Tibial nerve (tissue), 4 donors: Measurements from ENCODE around the gene KCNQ1. TPM values are rescaled to one million over a fixed set of nuclear protein-coding genes. Genes with fewer than 3 reads are reported as not detected.

ENCODE experiments used
- DNase-seq, 2 donors: peaks; one replicate each; pipeline ENCODE4 v3.0.0-alpha.2; 2019; ENCODE audit warnings: low spot score in 2 of 2
- H3K27ac ChIP-seq, 4 donors: fragments of 200-600 bp; sonication (generic) in 3 of 4; one replicate each; pipeline ENCODE4 v1.5.1; 2017 to 2019; ENCODE audit warnings: mild to moderate bottlenecking in 1 of 4
- H3K27me3 ChIP-seq, 2 donors: fragments of 200-600 bp; sonication (generic) in 1 of 2; one replicate each; pipeline versions ENCODE4 v1.5.1 to v1.6.0; 2017 to 2019
- H3K36me3 ChIP-seq, 3 donors: fragments of 200-600 bp; sonication (generic); one replicate each; pipeline ENCODE4 v1.5.1; 2018 to 2019
- H3K4me1 ChIP-seq, 4 donors: fragments of 200-600 bp; sonication (generic) in 3 of 4; one replicate each; pipeline ENCODE4 v1.5.1; 2017 to 2019
- H3K4me3 ChIP-seq, 4 donors: fragments of 200-600 bp; sonication (generic) in 3 of 4; one replicate each; pipeline ENCODE4 v1.5.1; 2017 to 2019; ENCODE audit warnings: mild to moderate bottlenecking in 1 of 4, moderate library complexity in 1 of 4
- H3K9me3 ChIP-seq, 4 donors: fragments of 200-600 bp; sonication (generic) in 3 of 4; one replicate each; pipeline ENCODE4 v1.5.1; 2017 to 2019
- EP300 ChIP-seq, 2 donors: sonication (generic); formaldehyde crosslinking; IDR thresholded peaks; one replicate each; pipeline ENCODE4 v1.6.1; 2017; ENCODE audit warnings: antibody characterized with exemption in 2 of 2, mild to moderate bottlenecking in 1 of 2
- POLR2A ChIP-seq, 2 donors: fragments of 450-650 bp; IDR thresholded peaks; one replicate each; pipeline ENCODE4 v1.6.1; 2017; ENCODE audit warnings: antibody characterized with exemption in 2 of 2, mild to moderate bottlenecking in 2 of 2, moderate library complexity in 2 of 2
- WGBS, 2 donors: methylation state at CpG; one replicate each; pipeline ENCODE4 v1.1.5; 2018; 5-methylcytosine and 5-hydroxymethylcytosine counted together
- total RNA-seq, 4 donors: library from RNA; depleted of rRNA; stranded (reverse); fragments of >200 nt; gene quantifications; one replicate each; pipeline ENCODE4 v1.1.0, GENCODE V29; 2016
- TF ChIP-seq, protein P1 (sequence below), 5 experiments: fragments of 200-600 bp in 3 of 5; fragments of 450-650 bp in 2 of 5; sonication (generic) in 3 of 5; IDR thresholded peaks; one replicate each; pipeline ENCODE4 v1.5.1; 2016 to 2019; ENCODE audit warnings: antibody characterized with exemption in 5 of 5, mild to moderate bottlenecking in 3 of 5, moderate library complexity in 2 of 5

The KCNQ1 gene
- total RNA-seq, 4 donors from 2014 or later: 3.5 to 11.4 (median 7.5) TPM

DNA sequence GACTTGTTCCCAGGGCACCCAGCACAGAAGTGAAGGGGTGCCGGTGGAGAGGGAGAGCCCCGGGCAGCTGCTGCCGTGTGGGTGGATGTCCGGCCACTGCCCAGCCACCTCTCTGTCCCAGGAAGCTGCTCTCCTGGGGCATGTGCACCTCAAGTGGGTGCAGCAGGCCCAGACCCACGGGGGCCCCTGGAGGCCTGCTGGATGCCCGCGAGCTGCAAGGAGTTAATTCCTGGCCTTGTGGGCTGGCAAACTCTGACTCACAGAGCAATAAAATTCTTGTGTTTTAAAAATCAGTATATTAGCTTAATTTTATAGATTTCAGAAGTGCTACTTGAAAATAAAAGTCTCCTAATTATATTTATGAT lies 292.4 kb downstream of the KCNQ1 start:
- Histone ChIP-seq H3K9me3 (no peaks in the 10 kb centered on the region), H3K27ac (no peak overlapping the region), H3K36me3 (no peaks in the 10 kb centered on the region), H3K27me3 (no peaks in the 10 kb centered on the region), H3K4me1 (peaks cover 0 to 55% (median 16%) of the 10 kb centered on the region in 4 donors), H3K4me3 (no peak overlapping the region)
- WGBS, 2 donors: 60 to 70% methylated on average over 7 of the region's 7 CpGs
- DNase-seq: no peak
- TF ChIP-seq, protein P1, sequence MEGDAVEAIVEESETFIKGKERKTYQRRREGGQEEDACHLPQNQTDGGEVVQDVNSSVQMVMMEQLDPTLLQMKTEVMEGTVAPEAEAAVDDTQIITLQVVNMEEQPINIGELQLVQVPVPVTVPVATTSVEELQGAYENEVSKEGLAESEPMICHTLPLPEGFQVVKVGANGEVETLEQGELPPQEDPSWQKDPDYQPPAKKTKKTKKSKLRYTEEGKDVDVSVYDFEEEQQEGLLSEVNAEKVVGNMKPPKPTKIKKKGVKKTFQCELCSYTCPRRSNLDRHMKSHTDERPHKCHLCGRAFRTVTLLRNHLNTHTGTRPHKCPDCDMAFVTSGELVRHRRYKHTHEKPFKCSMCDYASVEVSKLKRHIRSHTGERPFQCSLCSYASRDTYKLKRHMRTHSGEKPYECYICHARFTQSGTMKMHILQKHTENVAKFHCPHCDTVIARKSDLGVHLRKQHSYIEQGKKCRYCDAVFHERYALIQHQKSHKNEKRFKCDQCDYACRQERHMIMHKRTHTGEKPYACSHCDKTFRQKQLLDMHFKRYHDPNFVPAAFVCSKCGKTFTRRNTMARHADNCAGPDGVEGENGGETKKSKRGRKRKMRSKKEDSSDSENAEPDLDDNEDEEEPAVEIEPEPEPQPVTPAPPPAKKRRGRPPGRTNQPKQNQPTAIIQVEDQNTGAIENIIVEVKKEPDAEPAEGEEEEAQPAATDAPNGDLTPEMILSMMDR (IDR thresholded peaks at IDR 0.05): no peak
- no peak for TF ChIP-seq EP300 (IDR thresholded peaks at IDR 0.05)
- no peak for TF ChIP-seq POLR2A (IDR thresholded peaks at IDR 0.05)

DNA sequence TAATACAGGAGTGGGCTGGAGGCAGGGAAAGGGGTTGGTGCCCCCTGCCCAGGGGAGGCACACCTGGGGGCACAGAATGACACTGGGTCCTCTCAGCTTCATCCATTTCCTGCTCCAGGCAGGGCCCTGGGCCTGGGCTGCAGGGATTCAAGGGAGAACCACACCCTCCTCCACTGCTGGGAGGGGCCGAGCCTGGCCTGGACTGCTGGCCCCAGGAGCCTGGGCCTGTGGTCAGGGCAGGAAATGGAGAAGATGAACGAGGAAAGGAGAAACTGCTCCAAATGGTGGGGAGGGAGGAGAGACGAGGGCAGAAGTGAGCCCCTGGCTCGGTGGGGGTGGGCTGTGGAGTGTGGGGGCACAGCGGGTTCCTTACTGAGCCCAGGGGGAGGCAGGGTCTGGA lies 293.1 kb downstream of the KCNQ1 start:
- WGBS, 2 donors: 63 to 67% methylated on average over 5 of the region's 5 CpGs
- no peak for DNase-seq
- Histone ChIP-seq H3K4me1 (peaks cover 0 to 56% (median 15%) of the 10 kb centered on the region in 4 donors), H3K36me3 (no peaks in the 10 kb centered on the region), H3K4me3 (no peak overlapping the region), H3K9me3 (no peaks in the 10 kb centered on the region), H3K27me3 (no peaks in the 10 kb centered on the region), H3K27ac (peak overlapping the region in 2 of 4 donors; percentile 4 to 66)
- TF ChIP-seq, protein P1 (IDR thresholded peaks at IDR 0.05): no peak
- TF ChIP-seq EP300 (IDR thresholded peaks at IDR 0.05) (no peak), POLR2A (IDR thresholded peaks at IDR 0.05) (no peak)

DNA sequence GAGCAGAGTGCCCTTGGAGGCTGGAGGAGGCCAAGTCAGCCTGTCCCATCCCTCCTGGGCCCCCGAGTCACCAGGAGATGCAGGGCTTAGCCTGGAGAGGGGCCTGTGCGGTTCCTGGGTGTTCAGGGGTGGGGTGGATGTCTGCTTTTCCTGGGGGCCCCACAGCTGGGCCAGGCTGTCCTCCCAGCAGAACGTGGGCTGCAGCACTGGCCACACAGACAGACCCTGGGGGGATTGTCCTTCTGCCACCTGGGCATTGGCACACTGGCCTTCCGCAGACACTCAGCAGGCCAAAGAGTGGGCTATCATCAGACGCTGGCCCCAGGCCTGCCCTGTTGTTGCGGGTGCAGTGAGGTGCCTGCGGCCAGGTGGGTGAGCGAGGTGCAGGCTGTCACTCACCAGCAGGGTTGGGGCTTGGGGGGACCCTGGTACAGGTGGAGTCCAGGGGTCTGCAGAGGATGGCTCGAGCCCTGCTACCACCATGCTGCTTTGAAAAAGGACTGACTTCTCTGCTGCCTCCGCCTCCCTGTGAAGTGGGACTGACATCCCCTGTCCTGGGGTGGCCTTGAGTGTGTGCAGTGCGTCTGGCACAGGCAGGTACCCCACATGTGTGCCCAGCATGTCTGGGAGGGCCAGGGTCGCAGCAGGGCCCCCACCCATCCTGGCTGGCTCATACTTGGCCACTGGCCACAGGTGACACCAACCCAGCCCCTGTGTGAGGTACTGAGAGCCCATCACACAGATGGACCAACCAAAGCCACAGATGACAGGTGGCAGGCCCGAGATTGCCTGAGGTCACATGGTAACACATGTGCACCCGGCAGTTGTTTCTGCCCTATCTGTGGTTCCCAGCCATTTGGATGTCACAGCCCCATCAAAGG lies 294.0 kb downstream of the KCNQ1 start:
- H3K4me1 ChIP-seq: peaks cover 0 to 50% (median 11%) of the 10 kb centered on the region in 4 donors

DNA sequence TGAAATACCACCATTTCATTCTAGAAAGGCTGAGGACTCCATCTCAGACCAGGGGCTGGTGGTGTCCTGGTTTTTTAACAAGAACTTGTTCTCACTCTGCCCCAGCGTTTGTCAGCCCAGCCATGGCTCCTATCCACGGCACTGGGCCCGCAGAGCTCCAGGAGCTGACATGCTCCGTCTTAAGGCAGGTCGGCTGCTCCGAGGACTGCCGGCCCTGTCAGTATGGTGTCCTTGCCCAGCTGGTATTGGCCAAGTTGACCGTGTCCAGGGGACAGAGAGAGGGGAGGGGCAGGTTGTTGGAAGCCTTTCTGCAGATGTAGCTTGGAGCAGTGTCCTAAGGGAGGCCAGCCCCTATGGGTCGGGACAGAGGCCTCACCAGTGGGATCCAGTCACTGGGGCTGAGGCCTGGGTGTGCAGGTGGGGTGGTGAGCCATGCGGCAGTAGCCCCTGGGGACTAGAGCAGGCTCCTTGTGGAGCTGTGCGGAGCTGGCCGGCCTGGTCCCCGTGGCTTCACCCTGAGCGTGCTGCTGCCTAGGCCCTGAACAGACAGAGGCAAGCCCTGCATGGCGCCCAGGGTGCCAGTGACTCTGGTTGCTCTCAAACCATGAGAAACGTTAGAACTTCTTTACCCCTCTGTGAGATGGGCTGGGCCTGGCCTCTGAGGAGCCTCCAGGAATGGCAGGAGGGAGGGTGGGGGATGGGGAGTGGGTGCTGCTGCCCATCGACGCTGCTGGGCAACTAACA lies 294.9 kb downstream of the KCNQ1 start:
- no peak overlapping the region for H3K4me3 ChIP-seq
- peaks cover 0 to 44% (median 11%) of the 10 kb centered on the region in 4 donors for H3K4me1 ChIP-seq
- H3K9me3 ChIP-seq: no peaks in the 10 kb centered on the region
- no peak overlapping the region for H3K27ac ChIP-seq
- WGBS, 2 donors: 85 to 92% methylated on average over 18 of the region's 18 CpGs
- no peak for TF ChIP-seq POLR2A (IDR thresholded peaks at IDR 0.05)
- TF ChIP-seq, protein P1 (IDR thresholded peaks at IDR 0.05): no peak
- TF ChIP-seq EP300 (IDR thresholded peaks at IDR 0.05): no peak
- no peak for DNase-seq
- H3K27me3 ChIP-seq: no peaks in the 10 kb centered on the region
- H3K36me3 ChIP-seq: no peaks in the 10 kb centered on the region

More for the DNA sequence above, 294.0 kb downstream of the KCNQ1 start:
- Histone ChIP-seq H3K36me3 (no peaks in the 10 kb centered on the region), H3K27me3 (no peaks in the 10 kb centered on the region), H3K27ac (peak overlapping the region in 1 of 4 donors; percentile 66), H3K4me3 (no peak overlapping the region), H3K9me3 (no peaks in the 10 kb centered on the region)
- no peak for DNase-seq
- WGBS, 2 donors: 92 to 97% methylated on average over 7 to 10 of the region's 14 CpGs
- TF ChIP-seq EP300 (IDR thresholded peaks at IDR 0.05) (no peak), POLR2A (IDR thresholded peaks at IDR 0.05) (no peak)
- TF ChIP-seq, protein P1 (IDR thresholded peaks at IDR 0.05): no peak
